SKM-1 treated with dmso at 0.1 percent for 144 hours (cell line): ENCODE results near the gene PIGM.

Source experiments
- DNase-seq: peaks from one replicate; lab custom pipeline; 2025; ENCODE audit not compliant: unreplicated experiment; lab: John Stamatoyannopoulos, UW

The PIGM gene

DNA sequence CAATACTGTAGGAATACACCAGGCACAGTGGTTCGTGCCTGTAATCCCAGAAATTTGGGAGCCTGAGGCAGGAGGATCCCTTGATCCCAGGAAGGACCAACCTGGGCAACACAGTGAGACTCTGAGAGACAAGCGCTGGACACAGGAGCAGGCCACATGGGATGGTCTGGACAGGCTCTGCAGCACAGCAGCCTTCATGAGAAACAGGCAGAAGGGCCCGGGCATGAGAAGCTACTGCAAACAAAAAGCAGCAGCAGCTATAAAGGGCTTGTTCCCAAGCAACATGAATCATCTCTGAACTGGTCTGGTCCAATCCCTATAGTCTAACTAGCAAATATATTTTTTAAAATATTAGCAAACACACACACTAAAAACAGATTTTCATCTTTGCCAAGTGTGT, 42.2 kb downstream of the PIGM start:
- DNase-seq = no peak

DNA sequence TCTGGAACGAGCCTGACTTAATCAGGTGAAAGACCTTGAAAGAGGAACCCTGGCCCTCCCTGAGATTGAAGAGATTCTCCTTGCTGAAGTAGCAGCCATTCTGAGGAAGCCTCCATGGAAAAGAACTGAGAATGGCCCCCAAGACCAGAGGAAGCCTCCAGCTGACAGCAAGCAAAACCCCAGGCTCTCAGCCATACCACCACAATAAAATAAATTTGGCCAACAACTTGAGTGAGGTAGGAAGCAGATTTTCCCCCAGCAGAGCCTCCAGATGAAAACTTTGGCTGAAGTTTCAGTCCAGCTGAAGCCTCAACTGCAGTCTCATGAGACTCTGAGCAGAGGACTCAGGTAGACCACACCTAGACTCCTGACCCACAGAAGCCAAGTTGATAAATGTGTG, 43.8 kb downstream of the PIGM start:
- no peak for DNase-seq

DNA sequence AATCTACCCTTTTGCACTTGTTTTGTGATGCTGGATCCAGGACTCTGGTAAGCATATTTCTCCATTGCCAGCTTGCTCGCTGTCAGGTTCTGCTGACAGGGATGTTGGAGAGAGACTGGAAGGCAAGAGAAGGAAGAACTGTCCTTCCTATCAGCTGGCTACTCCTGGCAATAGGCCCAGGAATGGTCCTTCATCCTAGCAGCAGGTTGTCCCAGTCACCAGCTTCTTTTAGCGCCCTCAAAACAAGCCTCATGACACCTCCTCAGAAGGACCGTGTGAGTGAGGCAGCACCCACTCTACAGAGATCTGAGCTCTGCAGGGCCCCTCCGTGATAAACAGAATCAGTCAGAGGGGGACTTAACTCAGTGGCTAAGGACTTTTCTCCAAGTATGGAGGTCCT, 44.6 kb downstream of the PIGM start:
- no peak for DNase-seq

- no peak for DNase-seq
Measured at GRCh38 chr1:159986531-159986930, 45.3 kb downstream of the PIGM start.

DNA sequence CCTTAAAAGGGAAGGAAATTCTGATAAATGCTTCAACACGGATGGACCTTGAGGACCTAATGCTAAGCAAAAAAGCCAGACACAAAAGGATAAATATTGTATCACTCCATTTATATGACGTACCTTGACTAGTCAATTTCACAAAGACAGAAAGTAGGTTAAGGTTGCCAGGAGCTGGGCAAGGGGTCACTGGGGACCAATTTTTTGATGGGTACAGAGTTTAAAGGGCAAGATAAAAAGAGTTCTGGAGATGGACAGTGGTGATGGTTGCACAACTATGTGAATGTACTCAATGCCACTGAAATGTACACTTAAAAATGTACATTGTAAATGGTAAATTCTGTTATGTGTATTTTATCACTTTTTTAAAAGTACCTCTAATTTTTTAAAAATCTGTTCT, 45.7 kb downstream of the PIGM start:
- DNase-seq = no peak

DNA sequence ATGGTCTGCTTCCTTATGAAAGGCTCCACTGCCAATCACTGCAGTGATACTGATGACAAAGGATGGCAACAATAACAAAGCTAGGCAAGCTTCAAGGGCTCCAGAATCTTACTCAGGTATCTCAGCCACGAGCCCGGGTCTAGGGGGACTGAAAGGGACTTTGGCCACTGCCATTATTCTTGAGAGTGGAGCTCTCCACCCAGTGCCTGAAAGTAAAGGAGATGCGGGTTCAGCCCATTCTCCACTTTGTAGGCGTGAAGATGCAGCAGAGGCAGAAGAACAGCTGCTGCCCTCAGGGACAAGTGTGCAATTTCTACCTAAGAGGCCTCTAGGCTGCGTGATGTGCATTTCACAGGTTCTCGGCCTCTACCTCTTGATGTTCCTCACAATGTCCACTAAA, 46.3 kb downstream of the PIGM start:
- DNase-seq = no peak

- DNase-seq = no peak
Measured at GRCh38 chr1:159983681-159984080, 48.1 kb downstream of the PIGM start.

- no peak for DNase-seq
Measured at GRCh38 chr1:159982280-159982679, 49.5 kb downstream of the PIGM start.

DNA sequence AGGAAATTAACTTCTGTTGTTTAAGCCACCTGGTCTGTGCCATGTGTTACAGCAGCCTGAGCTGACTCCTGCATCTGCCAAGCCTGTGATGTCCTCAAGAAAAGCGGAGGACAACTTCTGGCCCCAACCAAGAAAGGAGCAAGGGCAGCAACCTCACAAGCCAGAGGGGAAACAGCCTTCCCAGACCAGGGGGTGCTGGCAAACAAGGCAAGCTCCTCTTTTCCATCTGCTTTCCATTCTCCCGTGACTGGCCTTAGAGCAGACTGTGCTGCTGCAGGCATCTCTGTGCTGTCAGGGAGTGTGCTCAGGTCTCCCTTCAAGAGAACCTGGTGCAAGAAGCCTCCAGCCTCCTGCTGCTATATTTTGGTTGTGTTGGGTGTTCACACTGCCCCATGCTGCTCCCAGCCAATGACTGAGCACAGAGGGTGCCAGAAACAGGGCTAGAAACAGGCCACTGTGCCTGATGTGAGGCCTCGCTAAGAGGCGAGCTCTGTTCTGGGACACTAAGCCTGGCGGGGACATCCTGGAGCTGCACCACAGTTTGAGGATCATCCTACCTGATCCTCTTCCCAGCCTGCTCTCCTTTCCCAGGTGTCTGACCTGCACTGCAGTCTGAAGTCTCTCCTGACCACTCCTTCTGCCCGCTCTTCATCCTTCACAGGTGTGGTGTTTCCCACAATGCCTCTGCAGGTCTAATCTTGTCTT, 50.3 kb downstream of the PIGM start:
- DNase-seq = no peak

DNA sequence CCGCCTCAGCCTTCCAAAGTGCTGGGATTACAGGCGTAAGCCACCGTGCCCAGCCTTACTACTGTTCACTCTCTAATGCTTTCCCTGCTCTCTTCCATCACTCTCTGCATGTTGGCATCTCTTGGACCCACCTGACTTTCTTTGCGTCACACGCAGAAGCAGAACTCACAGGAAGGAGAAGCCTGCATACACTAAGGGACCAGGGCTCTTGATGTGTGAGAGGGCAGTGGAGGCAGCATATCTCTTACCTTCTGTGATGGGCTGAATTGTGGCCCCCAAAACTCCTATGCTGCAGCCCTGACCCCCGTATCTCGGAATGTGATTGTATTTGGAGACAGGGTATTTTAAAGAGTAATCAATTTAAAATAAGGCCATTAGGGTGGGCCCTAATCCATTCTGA, 51.0 kb downstream of the PIGM start:
- no peak for DNase-seq

DNA sequence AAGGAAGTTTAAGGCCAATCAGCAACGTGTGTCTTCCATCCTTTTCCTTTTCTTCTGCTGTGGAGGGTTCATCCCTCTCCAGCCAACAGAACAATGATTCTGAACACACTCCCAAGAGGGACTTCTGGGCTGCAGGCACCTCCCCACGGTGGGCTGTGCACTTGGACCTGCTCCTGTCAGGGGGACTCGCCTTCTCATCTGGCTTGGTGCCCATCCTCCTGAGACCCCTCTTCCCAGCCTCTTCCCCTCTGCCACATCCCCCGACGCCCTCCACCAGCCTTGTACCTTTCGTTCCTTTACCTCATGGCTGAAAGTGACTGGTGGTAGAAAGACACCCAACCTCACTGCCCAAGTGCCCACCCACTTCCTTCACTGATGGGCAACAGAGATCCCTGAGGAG, 51.7 kb downstream of the PIGM start:
- DNase-seq = no peak

DNA sequence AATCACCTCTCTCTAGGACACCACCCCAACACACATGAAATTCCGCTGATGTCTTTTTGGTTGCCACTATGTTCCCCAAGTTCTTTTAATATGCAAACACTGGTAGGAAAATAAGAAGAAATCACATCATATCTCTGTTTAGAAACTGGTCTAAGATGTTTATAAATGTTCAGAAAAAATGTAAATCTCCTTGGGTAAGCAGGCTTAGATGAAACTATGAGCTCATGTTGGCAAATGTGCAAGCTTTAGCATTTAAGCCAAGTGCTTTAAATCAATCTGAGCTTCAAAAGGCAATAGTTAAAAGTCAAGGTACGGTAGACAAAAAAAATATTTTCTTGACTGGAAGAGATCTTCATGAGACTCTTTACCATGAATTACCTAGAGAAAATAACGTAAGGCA, 52.5 kb downstream of the PIGM start:
- DNase-seq = no peak

DNA sequence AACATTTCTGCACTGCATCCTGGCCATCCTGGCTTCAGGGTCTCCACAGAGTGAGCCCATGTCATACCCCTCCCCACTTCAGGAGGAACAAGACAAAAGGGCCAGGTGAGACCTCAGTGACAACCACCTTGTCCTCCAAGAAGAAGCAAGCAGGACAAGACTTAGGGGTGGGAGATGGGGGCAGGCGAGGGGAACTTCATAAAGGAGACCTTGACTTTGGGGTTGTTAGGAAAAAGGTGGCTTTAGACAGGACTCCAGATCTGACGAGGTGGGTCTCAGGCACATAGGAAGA, 53.7 kb downstream of the PIGM start:
- DNase-seq = no peak

GRCh38 chr1:159977364-159978106, 54.3 kb downstream of the PIGM start:
- DNase-seq = no peak
